Activated CD8-positive, alpha-beta memory T cell treated with anti-CD3 and anti-CD28 coated beads, Interleukin-2, amount 50 U/mL, for 24 hours (primary cell): ENCODE measurements around the gene SLC22A31.

Experiments
- DNase-seq: peaks from one replicate; pipeline ENCODE4 v3.0.0-alpha.2; 2020; ENCODE audit errors: extremely low read depth

The SLC22A31 gene

DNA sequence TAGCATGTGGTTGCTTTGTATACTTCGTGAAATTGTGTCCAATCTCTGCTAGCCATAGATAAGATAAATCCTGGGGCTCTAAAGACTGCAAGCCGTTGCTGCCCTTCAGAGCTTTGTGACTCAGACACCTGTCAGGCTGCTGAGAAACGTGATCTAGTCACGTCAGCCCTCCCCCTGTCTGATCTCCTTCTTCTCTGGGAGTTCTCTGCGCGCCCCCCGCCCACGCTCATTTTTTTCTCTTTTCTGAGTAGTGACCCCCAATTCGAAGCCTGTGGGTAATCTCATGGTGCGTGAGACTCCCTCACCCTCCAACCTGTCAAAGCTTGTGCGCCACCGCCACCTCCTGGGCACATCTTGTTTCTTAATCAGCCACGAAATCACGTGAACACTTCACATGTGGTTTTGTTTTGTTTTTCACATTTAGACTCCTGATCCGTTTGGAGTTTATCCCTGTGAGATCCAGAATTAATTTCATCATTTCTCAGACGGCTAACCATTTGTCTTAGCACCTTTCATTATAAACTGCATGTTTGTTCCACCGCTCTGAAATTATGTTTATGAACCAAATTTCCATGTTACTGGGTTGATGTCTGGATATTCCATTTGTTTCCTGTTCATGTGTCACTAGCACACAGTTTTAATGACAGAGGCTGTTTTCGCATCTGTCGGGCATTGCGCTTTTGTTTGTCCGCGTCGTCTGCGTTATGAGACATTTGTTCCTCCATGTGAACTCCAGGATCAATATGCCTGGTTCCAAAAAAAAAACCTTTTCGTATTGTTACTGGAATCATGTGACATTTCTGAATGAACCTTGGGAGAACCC is 16.2 kb upstream of the SLC22A31 start:
- peak; percentile 66 for DNase-seq

DNA sequence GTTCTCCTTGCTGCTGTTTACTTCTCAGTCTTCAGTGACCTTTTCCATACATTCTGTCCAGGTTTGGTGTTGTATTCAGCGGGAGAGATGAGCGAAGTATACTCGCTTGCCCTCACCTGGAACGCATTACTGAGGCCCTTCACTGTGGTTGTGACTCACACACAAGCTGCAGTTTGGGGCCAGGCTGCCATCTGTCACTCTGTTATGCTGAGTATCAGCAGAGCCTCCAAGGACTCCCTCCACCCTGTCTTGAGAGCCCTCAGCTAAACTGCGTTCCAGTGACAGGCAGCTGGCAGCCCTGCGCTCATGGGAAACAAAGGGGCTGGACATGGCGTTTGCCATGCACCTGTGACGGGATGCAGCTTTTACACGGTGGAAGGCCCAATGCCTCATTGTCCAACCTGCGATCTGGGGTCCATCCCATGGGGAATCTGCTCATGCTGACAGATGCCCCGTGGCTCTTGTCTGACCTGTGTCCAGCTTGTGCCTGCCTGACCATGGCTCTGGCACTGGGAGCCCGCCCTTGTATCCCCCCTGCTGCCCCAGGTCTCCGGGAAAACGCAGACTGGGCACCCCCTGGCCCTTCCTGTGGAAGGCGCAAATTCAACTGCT is 10.7 kb upstream of the SLC22A31 start:
- DNase-seq = no peak

DNA sequence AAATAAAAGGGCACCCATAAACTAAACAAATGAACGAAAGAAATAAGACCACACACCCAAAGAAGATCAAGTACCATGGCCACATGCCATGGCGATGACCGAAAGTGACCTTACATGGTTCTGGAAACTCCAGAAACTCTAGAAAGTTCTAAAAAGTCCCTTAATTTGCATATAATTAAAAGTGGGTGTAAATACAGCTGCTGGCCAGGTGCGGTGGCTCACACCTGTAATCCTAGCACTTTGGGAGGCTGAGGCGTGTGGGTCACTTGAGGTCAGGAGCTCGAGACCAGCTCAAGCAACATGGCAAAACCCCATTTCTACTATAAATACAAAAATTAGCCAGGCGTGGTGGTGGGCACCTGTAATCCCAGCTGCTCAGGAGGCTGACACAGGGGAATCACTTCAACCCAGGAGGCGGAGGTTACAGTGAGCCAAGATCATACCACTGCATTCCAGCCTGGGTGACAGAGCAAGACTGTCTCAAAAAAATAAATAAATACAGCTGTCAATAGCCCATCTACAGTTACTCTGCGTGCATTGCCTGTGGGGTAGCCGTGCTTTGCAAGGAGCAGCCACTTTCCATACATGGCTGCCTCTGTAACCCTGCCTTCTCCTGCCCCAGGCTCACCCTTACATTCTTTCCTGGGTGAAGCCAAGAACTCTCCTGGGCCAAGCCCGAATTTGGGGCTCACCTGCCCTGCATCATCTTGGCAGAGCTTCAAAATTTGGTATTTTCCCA is 10.0 kb upstream of the SLC22A31 start:
- DNase-seq = no peak

DNA sequence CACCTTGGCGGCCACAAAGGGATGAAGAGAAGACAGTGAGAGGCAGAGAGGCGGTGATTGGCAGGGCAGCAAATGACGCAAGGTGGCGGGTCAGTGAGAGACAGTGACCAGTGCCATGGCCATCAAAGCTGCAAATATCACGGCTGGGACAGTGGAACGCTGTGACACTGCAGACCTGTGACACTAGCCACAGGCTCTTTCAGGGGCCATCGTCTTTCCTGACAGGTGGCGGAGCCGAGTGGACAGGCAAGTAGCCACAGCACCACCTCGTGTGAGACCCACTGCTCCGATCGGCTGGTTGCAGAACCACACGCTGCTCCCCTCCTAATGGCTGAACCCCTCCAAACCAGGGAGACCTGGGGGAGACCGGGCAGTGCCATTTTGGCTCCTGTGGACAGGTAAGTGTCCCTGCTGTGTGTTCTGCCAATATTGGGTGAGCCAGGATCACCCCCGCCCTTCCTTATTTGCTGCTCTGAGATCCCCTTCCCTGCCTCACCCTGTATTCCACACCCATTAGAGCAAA is 9.2 kb upstream of the SLC22A31 start:
- no peak for DNase-seq

DNA sequence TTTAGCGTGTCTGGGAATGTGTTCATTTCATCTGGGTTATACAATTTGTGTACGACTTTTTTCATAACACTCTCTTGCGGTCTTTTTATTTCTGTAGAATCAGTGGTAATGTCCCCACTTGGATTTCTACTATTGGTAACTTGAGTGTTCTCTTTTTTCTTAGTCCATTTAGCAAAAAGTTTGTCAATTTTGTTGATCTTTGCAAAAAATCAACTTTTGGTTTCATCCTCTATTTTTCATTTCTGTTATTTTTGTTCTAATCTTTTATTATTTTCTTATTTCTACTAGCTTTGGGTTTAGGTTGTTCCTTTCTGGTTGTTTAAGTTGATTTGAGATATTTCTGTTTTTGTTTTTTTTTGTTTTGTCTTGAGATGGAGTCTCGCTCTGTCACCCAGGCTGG is 7.7 kb upstream of the SLC22A31 start:
- DNase-seq = no peak

DNA sequence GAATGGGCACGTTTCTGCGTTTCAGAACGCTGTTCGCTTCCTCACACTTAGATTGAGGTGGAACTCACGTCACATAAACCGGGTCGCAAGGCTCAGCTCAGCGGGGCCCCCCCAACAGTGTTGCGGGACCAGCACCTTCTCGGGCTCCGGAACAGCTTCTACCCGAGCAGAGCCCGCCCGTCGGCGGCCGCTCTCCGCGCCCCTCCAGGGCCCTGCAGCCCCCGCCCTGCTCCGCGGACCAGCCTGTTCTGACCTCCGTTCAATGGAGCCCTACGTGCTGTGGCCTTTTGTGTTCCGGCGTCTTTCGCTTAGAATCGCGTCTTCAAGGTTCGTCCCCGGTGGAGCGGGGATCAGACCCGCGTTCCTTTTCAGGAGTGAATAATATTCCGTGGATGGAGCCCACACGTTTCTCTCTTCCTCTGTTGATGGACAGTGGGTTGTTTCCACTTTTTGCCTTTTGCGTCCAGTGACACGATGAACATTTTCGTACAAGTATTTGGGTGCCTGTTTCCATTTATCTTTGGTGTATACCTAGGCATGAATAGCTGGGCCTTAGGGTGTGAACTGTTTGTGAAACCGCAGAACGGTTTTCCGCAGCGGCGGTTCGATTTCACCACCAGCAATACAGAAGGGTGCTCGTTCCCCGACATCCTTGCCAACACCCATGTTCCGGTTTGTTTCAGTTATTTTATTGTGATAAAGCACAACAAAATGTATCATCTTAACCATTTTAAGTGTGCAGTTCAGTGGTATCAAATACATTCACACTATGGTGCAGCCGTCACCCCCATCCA is 2.3 kb upstream of the SLC22A31 start:
- no peak for DNase-seq

DNA sequence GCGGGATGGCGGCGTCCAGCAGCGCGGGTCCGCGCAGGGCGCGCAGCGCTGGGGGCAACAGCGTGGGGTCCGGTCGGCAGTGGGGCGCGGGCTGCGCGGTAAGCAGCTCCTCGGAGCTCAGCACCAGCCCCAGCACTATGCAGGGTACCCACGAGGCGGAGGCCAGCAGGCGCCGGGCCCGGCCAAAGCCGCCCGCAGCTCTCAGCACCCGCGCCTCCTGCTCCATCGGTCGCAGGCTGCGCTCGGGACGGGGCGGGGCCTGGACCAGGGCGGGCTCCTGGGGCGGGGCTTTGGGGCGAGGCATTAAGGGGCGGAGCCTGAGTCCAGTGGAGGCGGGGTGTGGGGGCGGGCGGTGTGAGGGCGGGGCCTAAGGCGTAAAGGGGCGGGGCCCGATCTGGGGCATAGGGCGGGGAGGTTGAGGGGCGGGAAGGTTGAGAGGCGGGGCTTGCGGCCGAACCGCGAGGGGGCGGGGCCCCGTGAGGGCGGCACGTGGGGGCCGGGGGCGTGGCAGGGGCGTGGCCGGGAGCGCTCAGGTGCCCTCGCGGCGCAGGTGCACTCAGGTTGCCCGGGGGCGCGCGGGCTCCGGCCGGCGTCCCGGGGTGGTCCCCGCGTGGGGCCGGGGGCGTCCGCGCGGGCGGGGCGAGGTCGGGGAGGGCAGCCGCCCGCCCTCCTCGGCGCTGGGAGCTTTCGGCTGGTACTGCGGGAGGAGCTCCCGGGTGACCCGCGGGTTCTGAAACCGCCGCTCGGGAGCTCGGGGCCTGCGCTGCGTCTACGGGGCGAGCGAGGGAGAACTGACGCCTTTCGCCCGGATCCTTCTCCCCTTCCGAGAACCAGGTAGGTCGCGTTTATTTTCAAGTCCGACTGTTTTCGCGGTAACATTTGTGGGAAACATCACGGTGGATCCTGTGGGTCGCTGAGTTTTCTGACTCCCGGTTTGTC is 1.4 kb upstream of the SLC22A31 start:
- DNase-seq = peak; percentile 51

DNA sequence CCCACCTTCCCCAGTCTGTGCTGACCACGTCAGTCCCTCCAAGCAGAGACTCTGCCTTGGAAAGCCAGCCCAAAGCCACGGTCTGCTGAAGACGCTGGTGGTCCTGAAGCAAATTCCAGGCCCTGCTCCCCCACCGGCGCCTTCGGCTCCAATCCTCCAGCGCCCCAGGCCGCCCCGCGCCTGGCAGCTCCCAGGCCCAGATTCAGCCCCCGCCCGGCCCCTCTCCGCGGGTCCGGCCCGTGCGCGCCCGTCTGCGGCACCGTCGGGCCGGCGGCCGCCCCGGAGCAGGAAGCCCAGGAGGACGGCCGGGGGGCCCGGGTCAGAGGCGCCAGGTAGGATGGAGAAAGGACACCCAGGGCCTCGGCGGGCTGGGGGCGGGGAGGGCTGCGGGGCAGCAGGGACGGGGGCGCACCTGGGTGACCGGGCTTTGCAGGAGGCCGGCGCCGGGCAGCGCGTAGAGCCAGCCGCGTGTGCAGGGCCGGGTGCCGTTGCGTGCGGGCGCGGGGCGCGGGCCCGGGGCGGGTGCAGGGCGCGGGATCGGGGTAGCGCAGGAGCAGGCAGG is 594 bp upstream of the SLC22A31 start:
- no peak for DNase-seq

DNA sequence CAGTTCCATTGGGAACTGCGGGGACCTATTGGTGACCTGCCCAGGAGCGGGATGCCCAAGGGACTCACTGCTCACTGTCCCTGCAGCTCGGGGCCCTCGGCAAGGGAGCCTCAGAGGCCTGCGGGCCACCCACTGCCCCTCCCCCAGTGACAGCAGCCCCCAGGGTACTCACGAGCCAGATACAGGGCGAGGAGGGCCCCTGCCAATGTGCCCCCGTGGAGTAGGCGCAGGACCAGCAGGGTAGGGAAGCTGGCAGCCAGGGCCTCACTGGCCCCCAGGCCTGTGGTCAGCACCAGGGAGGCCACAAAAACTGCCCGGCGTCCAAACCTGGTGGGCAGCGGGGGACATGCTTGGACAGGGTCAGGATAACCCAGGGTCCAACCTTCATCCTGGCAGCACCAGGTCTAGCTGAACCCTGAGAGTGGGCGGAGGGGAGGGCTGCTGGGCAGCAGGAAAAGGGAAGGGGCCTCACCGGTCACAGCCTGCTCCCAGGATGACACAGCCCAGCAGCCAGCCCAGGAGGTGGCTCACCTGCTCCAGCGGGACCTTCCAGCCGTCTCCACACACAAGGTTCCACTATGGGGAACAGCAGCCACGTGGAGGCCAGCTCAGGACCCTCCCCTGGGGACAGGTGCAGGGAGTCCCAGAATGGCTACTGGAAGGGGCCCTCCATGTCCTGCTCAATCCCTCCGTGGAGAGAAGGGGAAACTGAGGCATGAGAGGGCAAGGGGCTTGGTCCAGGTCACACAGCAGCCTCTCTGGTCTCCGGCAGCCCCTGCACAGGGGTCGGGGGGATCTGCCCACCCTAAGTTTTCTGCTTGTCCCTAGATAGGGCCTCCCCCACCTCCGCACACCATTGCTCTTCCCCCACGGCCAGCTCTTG is 855 bp downstream of the SLC22A31 start:
- DNase-seq = no peak

DNA sequence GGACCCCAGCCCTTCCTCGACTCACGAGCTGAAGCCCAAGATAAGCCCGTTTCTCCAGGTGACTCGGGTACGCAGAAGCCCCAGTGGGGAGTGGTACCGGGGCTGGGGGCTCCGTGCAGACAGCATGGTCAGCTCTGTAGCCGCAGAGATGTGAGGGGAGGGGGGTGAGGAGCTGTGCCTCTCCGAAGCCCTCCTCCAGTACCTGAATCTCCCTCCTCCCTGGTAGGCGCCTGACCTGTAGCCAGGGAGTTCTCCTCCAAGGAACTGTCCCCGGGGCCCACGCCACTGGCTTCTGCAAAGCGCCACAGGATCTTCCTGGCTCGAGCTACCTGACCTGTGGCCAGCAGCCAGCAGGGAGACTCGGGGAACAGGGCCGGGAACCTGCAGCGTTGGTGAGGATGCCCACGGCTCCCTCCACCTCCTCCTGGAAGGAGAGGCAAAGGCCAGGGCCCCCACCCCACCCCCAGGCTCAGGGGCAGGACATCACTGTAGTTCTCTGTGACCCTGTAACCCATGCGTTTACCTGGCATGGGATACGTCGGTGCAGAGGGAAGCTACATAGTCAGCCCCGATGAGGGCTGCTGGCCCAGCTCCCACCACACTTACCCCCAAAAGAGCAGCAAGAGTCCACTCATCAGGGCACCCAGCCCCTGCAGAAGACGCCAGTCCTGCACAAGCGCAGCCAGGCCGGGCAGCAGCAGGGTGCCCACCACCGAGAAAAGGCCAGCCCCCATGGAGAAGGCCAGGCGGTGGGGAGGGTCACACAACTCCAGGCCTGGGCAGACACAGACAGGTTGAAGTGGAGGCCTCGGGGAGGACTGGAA is 1.7 kb downstream of the SLC22A31 start:
- DNase-seq = no peak

DNA sequence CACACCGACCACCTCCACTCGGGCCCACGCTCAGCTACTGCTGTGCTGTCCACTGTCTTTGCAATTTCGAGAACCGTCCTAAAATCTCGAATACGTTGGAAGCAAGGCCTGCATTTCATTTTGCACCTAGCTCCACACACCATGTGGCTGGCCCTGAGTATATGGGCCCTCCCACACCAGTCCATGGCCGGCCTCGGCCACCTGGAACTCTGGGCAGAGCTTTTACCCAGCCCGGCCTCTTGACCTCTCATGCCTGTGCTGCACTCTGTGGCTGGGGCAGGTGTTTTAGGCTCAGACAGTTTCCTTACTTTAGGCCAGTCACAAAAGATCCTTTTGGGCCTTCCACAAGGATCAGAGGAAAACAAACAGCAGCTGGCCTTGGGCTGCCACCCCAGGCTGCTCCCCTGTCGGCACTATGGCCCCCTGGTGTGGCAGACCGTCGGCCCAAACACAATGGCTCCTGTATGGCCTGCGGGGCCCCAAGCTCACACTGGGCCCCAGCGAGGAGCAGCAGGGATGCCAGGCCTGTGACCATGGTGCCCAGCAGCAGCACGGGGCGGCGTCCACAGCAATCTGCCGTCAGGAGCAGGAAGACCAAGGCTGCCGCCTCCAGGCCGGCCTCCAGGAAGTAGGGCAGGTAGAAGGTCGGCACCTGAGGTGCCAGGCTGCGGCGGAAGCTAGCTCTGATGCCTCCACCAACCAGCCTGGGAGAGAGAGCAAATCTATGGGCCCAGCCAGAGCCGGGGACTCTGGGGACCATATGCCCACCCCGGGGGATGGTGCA is 2.5 kb downstream of the SLC22A31 start:
- no peak for DNase-seq

DNA sequence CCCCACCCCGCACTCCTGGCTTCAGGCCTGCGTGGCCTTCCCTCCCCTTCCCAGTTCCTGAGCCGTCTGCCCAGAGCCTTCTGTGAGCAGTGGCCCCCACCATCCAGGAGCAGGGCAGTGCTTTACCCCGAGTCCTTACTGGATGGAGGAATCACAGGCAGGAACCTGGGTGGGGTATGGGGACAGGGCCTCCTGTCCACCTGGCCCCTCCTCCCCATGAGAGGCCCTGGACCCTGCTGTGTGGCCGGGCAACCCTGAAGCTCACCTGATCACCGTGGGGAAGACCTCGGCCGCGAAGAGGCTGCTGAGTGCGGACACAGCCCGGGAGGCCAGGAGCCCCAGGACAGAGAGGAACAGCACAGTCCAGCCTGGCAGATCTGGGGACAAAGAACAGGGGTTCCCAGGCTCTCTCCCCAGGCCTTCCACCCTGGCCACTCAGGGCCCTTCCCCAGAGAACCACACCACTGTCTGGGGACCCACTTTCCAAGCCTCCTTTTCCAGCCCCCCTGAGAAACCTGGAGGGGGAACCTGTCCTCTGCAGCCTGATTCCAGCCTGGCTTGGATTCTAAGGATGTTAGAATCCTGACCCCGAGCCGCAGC is 3.2 kb downstream of the SLC22A31 start:
- DNase-seq = no peak

DNA sequence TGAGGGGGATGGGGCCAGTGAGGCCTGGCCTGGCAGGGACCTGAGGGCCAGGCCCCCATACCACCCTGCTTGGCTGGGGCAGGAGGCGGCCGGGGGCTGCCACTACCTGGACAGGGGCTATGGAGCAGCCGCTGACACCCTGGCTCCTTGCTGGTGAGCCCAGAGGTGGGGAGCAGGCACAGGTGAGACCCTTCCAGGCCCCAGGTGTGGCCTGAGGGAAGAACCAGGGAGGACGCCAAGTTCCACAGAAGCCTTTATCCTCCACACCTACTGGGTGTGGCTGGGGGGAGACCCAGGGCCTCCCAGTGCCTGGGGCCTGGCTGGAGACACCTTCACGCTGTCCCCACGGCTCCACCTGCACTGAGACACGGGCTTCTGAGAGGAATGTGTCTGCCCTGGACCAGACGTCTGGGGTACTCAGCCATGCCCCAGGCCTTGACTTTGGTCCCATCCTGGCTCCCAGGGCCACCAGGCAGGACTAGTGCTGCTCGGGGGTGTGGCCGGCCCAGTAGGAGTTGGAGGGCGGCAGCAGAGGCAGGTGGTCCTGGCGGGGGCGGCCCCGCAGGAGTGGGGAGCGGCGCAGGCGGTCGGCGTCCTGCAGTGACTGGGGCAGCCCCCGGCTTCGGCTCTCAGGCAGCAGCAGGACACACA is 4.7 kb downstream of the SLC22A31 start:
- no peak for DNase-seq

DNA sequence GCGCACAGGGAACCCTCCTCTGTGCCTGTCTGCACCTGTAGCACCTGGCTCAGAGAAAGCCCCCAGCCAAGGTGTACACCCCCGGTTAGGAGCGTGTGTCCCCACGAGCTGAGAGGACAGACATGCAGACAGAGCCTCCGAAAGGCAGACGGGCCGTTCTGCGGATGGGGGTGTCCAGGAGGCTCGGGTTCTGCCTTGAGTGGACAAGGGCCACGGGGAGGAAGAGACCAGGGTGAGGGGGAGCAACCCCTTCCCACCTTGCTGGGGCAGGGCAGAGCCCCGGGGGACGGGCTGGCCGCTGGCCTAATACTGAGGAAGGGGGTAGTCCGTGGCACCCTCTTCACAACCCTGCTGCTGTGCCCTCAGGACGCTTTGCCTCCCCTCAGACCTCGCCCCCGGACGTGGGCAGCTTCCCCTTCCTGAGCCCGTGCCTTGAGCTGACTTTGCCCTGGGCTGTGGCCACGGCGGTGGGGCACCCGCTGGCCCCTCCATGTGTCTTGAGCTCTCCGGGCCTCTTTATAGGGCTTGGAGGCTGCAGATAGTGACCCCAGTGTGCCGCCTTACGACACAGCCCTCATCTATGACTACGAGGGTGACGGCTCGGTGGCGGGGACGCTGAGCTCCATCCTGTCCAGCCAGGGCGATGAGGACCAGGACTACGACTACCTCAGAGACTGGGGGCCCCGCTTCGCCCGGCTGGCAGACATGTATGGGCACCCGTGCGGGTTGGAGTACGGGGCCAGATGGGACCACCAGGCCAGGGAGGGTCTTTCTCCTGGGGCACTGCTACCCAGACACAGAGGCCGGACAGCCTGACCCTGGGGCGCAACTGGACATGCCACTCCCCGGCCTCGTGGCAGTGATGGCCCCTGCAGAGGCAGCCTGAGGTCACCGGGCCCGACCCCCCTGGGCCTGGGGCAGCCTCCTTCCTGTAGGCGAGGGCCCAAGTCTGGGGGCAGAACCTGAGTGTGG is 5.7 kb downstream of the SLC22A31 start:
- DNase-seq = no peak

DNA sequence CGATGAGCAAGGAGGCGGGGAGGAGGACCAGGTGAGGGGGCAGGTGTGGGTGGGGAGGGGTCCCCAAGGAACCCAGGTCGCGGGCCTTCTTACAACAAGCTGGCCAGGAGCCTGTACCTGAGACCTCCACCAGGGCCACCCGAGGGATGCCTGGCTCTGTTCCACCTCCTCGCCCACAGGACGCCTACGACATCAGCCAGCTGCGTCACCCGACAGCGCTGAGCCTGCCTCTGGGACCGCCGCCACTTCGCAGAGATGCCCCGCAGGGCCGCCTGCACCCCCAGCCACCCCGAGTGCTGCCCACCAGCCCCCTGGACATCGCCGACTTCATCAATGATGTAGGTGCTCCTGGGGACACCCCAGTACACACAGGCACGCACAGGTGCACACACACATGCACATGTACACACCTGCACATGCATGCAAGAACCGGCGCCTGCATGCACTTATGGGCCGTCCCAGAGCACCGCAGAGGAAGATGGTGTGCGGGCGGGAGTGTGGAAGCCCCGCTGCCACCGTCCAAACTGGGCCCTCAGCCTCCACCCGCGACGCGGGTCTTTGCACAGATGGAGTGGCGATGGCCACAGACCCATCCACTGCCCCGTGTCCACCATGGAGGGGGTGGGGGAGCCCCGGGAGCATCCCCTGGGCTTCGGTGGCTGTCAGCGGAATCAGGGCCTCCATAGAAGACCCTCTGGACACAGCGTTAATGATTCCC is 6.6 kb downstream of the SLC22A31 start:
- DNase-seq = no peak
